Measurements from ENCODE around the gene OTX2. TPM values are rescaled to one million over a fixed set of nuclear protein-coding genes. Genes with fewer than 3 reads are reported as not detected.

The OTX2 gene
- total RNA-seq, 1 donor: not detected

DNA sequence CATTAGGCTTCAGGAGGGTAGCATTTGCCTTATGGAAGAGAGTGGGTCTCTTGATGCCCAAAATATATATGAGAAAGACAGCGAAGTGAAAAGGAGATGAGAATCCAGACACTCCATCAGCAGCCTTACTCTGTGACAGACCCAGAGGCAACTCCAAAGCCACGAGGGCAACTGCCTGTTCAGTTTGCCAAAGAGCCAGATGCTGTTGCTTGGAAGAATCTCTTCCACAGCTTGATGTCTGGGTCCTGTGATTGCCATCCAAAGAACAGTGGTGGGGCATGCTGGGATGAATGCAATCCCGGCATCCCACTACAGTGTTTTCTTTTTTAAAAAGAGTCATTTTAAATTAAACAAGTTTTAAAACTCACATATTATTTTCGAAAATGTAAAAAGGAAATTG lies 10.9 kb upstream of the OTX2 start:
- Histone ChIP-seq H2AFZ (ENCODE audit: low read length) (no peak overlapping the region), H3K9me3 (ENCODE audit: low read depth, low read length) (no peaks in the 10 kb centered on the region), H3K79me2 (ENCODE audit: insufficient read depth, low read length) (no peaks in the 10 kb centered on the region), H3K27ac (ENCODE audit: low read depth, low read length) (no peak overlapping the region), H3K4me1 (ENCODE audit: insufficient read depth, low read length) (no peaks in the 10 kb centered on the region), H3K4me2 (ENCODE audit: insufficient read depth, low read length) (no peak overlapping the region), H3K27me3 (ENCODE audit: insufficient read depth, low read length) (peaks cover 19% of the 10 kb centered on the region), H3K4me3 (ENCODE audit: insufficient read depth, low read length) (no peak overlapping the region), H4K20me1 (ENCODE audit: insufficient read depth, low read length) (no peaks in the 10 kb centered on the region), H3K36me3 (ENCODE audit: insufficient read depth, low read length) (no peaks in the 10 kb centered on the region)
- TF ChIP-seq, protein P1, sequence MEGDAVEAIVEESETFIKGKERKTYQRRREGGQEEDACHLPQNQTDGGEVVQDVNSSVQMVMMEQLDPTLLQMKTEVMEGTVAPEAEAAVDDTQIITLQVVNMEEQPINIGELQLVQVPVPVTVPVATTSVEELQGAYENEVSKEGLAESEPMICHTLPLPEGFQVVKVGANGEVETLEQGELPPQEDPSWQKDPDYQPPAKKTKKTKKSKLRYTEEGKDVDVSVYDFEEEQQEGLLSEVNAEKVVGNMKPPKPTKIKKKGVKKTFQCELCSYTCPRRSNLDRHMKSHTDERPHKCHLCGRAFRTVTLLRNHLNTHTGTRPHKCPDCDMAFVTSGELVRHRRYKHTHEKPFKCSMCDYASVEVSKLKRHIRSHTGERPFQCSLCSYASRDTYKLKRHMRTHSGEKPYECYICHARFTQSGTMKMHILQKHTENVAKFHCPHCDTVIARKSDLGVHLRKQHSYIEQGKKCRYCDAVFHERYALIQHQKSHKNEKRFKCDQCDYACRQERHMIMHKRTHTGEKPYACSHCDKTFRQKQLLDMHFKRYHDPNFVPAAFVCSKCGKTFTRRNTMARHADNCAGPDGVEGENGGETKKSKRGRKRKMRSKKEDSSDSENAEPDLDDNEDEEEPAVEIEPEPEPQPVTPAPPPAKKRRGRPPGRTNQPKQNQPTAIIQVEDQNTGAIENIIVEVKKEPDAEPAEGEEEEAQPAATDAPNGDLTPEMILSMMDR (IDR thresholded peaks at IDR 0.05; ENCODE audit: extremely low read depth, low read depth, low read length): no peak
- no peak for DNase-seq (ENCODE audit: insufficient read length, low spot score, missing footprints)

DNA sequence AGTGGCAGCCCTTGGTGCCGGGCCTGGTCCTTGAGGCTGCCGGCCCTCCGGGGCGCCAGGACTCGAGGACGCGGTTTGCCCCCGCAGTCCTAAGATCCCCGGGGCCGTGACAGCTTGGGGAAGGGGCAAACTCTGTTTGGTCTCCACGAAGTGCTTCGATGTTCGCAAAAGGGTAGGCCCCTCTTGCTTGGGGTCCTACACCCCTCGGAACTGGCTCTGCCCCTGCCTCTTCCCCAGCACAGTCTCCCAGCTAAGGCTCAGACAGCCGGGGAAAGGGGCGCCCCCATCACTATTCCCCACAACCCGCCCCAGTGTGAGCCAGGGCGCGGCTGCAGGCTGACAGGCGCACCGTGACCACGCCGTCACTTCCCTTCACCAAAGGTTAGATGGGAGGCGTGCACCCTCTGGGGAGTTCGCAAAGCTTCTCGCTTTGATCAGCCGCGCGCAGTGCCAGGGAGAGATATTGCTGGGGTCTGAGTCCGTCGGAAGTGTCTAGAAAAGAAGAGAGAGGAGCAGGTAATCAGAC lies 7.2 kb upstream of the OTX2 start:
- Histone ChIP-seq H3K27me3 (ENCODE audit: insufficient read depth, low read length) (peaks cover 56% of the 10 kb centered on the region), H3K4me2 (ENCODE audit: insufficient read depth, low read length) (no peak overlapping the region), H3K4me1 (ENCODE audit: insufficient read depth, low read length) (no peaks in the 10 kb centered on the region)

DNA sequence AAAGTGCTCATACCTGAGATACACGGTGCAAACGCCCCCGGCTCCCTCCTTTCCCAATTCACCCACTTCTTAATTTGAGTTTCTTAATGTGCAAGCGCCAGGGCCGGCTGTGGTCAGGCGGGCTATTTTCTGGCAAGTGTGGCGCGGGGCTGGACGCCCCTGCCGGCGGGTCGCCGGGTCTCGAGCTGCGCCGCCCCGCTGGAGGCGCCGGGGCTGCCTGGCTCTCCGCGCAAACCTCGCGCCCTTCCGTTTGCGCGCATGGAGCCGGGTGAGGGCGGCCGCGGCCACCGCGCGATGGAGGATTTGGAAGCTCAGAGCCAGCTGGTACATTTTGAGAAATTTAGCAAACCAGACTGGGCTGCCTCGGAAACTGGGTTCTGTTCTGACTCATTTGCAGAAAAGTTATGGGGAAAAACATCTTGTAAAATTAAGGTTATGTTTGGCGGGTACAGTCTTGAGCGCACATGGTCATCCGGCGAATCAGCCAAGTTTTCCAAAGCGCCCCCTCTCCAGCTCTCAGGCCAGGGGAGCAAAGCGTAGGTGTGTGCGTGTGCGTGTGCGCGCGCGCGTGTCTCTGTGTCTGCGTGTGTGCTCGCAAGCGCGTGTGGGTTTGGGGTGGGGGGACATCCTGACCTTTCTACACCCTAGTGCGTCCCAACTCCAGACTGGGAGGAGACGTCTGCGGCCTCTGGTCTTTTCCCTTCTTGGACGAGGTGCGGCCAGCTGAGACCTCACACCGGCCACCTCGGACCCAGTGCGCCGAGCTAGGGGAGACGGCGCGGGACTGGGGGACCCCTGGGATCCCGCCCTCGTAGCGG lies 6.5 kb upstream of the OTX2 start:
- no peaks in the 10 kb centered on the region for H3K4me1 ChIP-seq (ENCODE audit: insufficient read depth, low read length)
- H3K4me2 ChIP-seq (ENCODE audit: insufficient read depth, low read length): no peak overlapping the region
- H3K27me3 ChIP-seq (ENCODE audit: insufficient read depth, low read length): peaks cover 61% of the 10 kb centered on the region

More for the DNA sequence above, 7.2 kb upstream of the OTX2 start:
- Histone ChIP-seq H2AFZ (ENCODE audit: low read length) (no peak overlapping the region), H3K36me3 (ENCODE audit: insufficient read depth, low read length) (no peaks in the 10 kb centered on the region), H3K79me2 (ENCODE audit: insufficient read depth, low read length) (no peaks in the 10 kb centered on the region), H3K9me3 (ENCODE audit: low read depth, low read length) (no peaks in the 10 kb centered on the region), H3K4me3 (ENCODE audit: insufficient read depth, low read length) (no peak overlapping the region), H3K27ac (ENCODE audit: low read depth, low read length) (no peak overlapping the region), H4K20me1 (ENCODE audit: insufficient read depth, low read length) (no peaks in the 10 kb centered on the region)
- TF ChIP-seq, protein P1 (IDR thresholded peaks at IDR 0.05; ENCODE audit: extremely low read depth, low read depth, low read length): no peak
- no peak for DNase-seq (ENCODE audit: insufficient read length, low spot score, missing footprints)

DNA sequence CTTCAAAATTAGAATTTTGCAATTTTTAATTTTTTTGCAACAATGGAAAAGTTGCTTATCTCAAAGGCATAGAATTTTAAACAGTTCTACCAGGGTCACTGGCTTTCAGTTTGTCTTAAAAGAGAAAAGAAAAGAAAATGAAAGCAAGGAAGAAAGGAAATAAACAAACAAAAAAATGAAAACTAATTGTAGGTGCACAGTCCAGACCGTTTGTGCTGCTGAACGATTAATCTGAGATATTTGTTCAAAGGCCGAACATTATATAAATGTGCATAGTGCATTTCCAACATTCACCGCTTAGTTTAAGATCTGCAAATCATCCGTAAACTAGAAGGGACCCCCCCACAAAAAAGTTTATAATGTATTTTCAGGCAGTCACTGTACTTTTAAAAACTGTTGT lies 5.5 kb upstream of the OTX2 start:
- Histone ChIP-seq H2AFZ (ENCODE audit: low read length) (no peak overlapping the region), H3K36me3 (ENCODE audit: insufficient read depth, low read length) (no peaks in the 10 kb centered on the region), H3K4me2 (ENCODE audit: insufficient read depth, low read length) (no peak overlapping the region), H3K4me1 (ENCODE audit: insufficient read depth, low read length) (no peaks in the 10 kb centered on the region), H3K27me3 (ENCODE audit: insufficient read depth, low read length) (peaks cover 72% of the 10 kb centered on the region), H3K27ac (ENCODE audit: low read depth, low read length) (no peak overlapping the region), H3K79me2 (ENCODE audit: insufficient read depth, low read length) (no peaks in the 10 kb centered on the region), H3K4me3 (ENCODE audit: insufficient read depth, low read length) (no peak overlapping the region), H3K9me3 (ENCODE audit: low read depth, low read length) (no peaks in the 10 kb centered on the region), H4K20me1 (ENCODE audit: insufficient read depth, low read length) (no peaks in the 10 kb centered on the region)
- TF ChIP-seq, protein P1 (IDR thresholded peaks at IDR 0.05; ENCODE audit: extremely low read depth, low read depth, low read length): no peak
- DNase-seq (ENCODE audit: insufficient read length, low spot score, missing footprints): no peak

More for the DNA sequence above, 6.5 kb upstream of the OTX2 start:
- H3K27ac ChIP-seq (ENCODE audit: low read depth, low read length): no peak overlapping the region
- H3K36me3 ChIP-seq (ENCODE audit: insufficient read depth, low read length): no peaks in the 10 kb centered on the region
- no peaks in the 10 kb centered on the region for H3K79me2 ChIP-seq (ENCODE audit: insufficient read depth, low read length)
- no peaks in the 10 kb centered on the region for H4K20me1 ChIP-seq (ENCODE audit: insufficient read depth, low read length)
- H2AFZ ChIP-seq (ENCODE audit: low read length): no peak overlapping the region
- TF ChIP-seq, protein P1 (IDR thresholded peaks at IDR 0.05; ENCODE audit: extremely low read depth, low read depth, low read length): no peak
- H3K9me3 ChIP-seq (ENCODE audit: low read depth, low read length): no peaks in the 10 kb centered on the region
- no peak overlapping the region for H3K4me3 ChIP-seq (ENCODE audit: insufficient read depth, low read length)
- DNase-seq (ENCODE audit: insufficient read length, low spot score, missing footprints): no peak
